GM19463 (cell line): ENCODE measurements around the gene PRDM8.
"Not testable (repeated sequence)": the region's sequence is repeated elsewhere in the genome, so short reads cannot be mapped to it uniquely, and the experiment has no call there.

Experiments
- ATAC-seq: cut with Tn5 transposase; IDR thresholded peaks from one replicate; pipeline ENCODE4 v1.9.1; 2021; ENCODE audit warnings: mild to moderate bottlenecking, moderate library complexity; ENCODE audit not compliant: unreplicated experiment

PRDM8 gene

GRCh38 chr4:80196922-80197573, at the start of gene PRDM8:
Gene PRDM8, plus strand, starts transcription at chr4:80197503. Its CDS starts 2,578 bp downstream, at chr4:80200081.
- ATAC-seq, result no peak

GRCh38 chr4:80150387-80151180, 46.7 kb upstream of the PRDM8 start:
- ATAC-seq, result no peak

DNA sequence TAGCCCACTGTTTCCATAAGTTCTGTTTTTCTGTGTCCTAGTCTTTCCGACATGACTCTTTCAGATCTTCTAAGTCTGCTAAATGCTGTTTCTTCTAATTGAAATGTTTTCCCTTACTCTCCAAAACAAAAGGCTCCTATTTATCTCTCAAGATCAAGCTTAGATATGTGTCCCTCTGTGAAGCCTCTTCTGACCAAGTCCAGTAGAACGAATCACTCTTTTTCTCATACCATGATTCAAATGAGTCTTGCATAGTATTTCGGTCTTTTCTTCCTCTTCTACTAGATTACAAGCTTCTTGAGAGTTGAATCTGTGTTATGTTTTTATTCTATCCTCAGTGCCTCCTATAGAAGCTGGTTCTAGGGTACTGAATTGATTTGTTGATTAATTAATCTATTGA, 45.3 kb upstream of the PRDM8 start:
- no peak for ATAC-seq

DNA sequence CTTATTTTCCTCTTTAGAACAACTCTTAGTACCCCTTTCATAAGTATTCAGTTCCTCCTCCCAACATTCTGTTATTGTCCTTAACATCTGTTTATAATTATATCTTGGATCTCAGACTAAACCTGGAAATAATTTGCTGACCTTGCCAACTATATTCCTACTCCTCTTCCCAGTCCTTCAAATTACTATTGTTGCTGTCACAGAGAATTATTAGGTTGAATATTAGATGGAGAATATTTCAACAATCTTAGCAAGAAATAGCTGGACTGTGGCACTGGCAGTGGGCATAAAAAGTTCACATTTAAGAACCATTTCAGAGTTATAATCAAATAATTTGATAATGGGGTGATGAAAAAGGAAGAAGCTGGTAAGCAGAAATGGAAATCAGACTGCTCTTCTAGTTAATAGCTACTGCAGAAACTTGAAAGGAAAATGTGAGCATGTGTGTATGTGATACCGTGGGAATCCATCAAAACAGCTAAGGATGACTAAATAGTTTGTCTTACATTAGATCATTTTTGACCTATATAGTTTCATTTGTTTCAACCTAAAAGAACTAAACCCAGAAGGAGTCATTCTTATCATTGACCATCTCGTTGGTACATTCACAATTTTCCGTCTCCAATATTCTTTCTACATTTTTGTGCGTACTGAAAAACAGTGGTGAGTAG, 43.3 kb upstream of the PRDM8 start:
- ATAC-seq, result no peak

- ATAC-seq, result no peak
Observed at GRCh38 chr4:80154545-80154933, 42.8 kb upstream of the PRDM8 start.

DNA sequence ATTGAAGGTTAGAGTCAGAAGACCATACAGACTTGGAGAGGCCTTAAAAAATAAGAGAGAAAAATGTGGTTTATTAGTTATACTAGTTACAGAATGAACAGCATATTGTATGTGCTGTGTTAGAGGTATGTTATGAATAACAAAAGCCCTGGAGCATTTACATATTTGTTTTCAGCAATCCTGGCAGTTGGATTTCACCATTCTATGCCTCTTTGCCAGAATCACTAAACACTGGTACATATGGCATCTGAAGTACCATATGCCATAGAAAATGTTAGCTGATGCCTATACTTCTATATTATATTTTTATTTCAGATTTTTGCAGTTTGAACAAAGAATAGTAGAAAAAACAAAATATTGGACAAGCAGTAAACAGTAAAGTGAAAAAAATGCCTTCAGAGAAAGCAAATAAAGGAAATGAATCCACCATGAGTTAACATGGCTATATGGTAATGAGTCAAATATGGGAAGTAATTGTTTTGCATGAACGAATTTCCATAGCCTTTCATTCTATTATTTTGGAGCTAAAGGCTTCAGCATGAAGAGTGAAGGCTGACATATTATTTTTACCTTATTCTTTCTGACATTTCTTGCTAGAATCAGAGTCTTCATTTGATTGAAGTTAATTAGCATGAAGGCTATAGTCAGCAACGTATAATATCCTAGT, 41.9 kb upstream of the PRDM8 start:
- ATAC-seq, result no peak

DNA sequence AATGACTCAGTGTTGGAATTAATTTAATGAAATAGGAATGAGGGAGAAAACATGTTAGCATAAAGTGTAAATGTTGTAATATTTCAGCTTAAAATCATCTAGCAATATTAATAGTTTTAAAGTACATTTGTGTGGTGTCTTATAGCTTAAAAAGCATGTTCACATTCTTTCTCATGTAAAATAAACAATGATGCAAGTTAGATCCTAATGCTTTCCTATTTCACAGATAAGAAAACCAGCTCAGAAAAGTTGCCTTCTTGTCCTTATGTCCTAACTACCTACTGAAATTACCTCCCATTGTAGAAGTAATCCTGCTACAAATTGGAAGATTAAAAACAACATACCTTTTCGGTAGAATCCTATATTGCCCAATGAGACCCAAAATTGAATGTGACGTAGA, 40.9 kb upstream of the PRDM8 start:
- no peak for ATAC-seq

- ATAC-seq, result no peak
Observed at GRCh38 chr4:80161413-80162058, 35.8 kb upstream of the PRDM8 start.

- no peak for ATAC-seq
Observed at GRCh38 chr4:80162418-80162817, 34.9 kb upstream of the PRDM8 start.

GRCh38 chr4:80165855-80166254, 31.4 kb upstream of the PRDM8 start:
- ATAC-seq, result no peak

- no peak for ATAC-seq
Observed at GRCh38 chr4:80171251-80171650, 26.1 kb upstream of the PRDM8 start.

- ATAC-seq, result peak; percentile 12
Observed at GRCh38 chr4:80171656-80172055, 25.6 kb upstream of the PRDM8 start.

DNA sequence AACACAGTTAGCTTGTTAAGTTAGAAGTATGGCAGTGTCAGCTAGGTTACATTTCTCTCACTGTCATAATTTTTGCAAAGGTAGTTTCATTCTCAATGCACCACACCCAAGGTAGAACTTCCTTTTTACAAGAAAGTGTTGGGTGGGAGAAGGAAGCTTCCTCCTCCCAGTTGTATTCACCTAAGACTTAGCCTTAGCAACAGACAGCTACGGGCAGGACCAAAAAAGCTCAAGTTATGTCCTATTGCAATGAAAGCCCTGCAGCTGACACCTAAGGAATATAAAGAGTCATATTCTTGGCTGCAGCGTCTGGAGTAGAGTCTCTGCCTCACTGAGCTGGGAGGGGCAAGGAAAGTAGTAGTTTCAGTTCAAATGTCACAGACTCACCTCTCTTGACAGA, 25.1 kb upstream of the PRDM8 start:
- peak; percentile 41 for ATAC-seq

DNA sequence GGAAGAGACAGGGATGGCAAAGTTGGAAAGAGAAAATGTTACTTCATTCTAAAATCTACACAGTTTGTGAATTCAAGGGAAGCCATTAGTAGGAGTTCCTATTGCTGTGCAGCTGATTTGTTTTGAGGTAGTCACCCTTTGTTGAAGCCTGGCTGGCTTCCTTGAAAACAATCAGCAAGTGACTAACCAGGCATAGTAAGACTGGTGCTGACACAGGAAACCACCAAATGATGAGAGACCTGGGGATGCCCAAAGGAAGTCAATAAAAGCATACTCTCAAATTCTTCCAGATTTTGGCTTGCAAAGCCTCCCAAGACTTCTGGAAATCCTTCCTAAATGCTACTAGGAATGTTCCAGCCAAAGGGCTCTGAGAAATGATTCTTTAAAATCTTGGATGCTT, 23.9 kb upstream of the PRDM8 start:
- peak; percentile 91 for ATAC-seq

DNA sequence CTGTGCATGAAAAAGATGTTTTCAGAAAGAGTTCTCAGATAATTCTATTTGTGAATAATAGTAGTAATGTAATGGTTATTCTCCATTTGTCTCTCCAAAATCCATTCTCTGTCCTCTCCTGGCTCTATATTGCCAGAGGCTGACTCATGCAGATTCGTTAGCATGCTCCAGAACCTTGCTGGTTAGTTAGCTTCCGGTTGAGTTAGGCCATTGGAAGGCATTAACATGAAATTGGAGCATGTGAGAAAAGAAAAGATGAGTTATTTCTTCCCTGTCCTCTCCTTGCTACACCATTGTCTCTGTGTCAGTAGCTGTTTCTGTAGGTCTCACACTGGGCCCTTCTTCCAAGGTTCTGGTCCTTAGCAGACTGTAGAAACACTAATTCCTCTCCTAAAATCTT, 23.5 kb upstream of the PRDM8 start:
- ATAC-seq, result no peak

- not testable (repeated sequence) for ATAC-seq
Observed at GRCh38 chr4:80177793-80178192, 19.5 kb upstream of the PRDM8 start.

- no peak for ATAC-seq
Observed at GRCh38 chr4:80178964-80179363, 18.3 kb upstream of the PRDM8 start.

GRCh38 chr4:80179637-80180161, 17.6 kb upstream of the PRDM8 start:
- ATAC-seq, result no peak

- ATAC-seq, result no peak
Observed at GRCh38 chr4:80180743-80181142, 16.6 kb upstream of the PRDM8 start.

- no peak for ATAC-seq
Observed at GRCh38 chr4:80182237-80182866, 15.0 kb upstream of the PRDM8 start.
